ENCODE results near the gene PANX2.
A peak's percentile ranks its signal among the peaks of the same experiment; 100 is the strongest.

Gene PANX2

DNA sequence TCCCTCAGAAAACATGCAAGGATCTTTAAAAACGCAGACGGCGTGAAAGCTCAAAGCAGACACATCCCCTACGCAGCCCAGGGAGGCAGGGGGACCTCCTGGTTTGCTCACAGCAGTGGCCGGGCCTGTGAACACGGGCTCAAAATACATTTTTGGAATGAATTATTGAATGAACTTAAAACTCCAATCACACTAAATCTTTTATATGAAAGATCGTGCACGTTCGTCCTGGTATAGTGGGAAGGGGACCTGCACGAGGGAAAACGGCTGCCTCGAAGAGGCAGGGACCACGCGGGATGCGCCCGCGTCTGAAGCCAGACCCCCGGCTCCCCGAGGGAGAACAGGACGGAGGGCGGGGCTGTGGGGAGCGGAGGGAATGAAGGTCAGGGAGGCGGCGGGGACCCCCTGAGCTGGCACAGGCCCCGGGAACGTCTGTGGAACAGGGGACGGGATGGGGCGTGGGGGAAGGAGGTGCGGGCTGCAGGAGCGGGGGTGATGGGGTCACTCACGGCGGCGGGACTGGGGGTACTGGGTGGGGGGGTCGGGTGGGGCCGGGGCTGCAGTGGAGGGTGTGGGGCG, 1.3 kb upstream of the PANX2 start:
- no peak for TF ChIP-seq MYC (IDR thresholded peaks at IDR 0.05; ENCODE audit: low read depth, low read length)
- TF ChIP-seq, protein P1, sequence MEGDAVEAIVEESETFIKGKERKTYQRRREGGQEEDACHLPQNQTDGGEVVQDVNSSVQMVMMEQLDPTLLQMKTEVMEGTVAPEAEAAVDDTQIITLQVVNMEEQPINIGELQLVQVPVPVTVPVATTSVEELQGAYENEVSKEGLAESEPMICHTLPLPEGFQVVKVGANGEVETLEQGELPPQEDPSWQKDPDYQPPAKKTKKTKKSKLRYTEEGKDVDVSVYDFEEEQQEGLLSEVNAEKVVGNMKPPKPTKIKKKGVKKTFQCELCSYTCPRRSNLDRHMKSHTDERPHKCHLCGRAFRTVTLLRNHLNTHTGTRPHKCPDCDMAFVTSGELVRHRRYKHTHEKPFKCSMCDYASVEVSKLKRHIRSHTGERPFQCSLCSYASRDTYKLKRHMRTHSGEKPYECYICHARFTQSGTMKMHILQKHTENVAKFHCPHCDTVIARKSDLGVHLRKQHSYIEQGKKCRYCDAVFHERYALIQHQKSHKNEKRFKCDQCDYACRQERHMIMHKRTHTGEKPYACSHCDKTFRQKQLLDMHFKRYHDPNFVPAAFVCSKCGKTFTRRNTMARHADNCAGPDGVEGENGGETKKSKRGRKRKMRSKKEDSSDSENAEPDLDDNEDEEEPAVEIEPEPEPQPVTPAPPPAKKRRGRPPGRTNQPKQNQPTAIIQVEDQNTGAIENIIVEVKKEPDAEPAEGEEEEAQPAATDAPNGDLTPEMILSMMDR (IDR thresholded peaks at IDR 0.05; ENCODE audit: low read depth, low read length), result no peak
- TF ChIP-seq POLR2A (IDR thresholded peaks at IDR 0.05; ENCODE audit: extremely low read depth, insufficient read length), result no peak
- TF ChIP-seq, protein P2, sequence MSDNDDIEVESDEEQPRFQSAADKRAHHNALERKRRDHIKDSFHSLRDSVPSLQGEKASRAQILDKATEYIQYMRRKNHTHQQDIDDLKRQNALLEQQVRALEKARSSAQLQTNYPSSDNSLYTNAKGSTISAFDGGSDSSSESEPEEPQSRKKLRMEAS (IDR thresholded peaks at IDR 0.05; ENCODE audit: low read depth, low read length), result no peak
- no peak for DNase-seq (ENCODE audit: low read depth)
- no peak overlapping the region for H3K4me3 ChIP-seq (ENCODE audit: low read depth, low read length)

DNA sequence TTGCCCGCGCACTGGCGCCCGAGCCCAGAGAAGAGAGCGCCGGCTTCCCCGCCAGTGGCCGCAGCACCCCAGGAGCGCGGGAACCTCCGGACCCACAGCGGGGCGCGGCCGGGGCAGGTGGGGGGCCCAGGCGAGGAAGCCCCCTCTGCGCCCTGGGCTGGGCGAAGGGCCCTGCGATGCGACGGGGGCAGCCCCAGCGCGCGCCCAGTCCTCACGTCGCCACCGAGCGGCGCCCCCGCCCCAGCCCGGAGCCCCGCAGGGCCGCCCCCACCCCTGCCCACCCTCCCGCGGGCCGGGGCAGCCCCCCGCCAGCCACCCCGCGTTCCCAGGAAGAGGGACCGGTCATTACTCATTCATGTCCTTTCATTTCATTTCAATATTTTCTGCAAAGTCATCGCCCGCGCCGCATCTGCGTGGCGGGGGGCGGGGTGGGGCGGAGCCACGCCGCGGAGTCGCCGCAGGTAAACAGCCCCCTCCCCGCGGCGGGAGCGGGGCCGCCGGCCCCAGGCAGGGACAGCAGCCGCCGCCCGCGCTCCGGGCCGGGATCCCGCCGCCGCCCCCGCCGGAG, 673 bp upstream of the PANX2 start:
- TF ChIP-seq POLR2A (IDR thresholded peaks at IDR 0.05; ENCODE audit: extremely low read depth, insufficient read length) (no peak), MYC (IDR thresholded peaks at IDR 0.05; ENCODE audit: low read depth, low read length) (no peak)
- TF ChIP-seq, protein P2 (IDR thresholded peaks at IDR 0.05; ENCODE audit: low read depth, low read length), result no peak
- TF ChIP-seq, protein P1 (IDR thresholded peaks at IDR 0.05; ENCODE audit: low read depth, low read length), result no peak
- H3K4me3 ChIP-seq (ENCODE audit: low read depth, low read length), result no peak overlapping the region
- peak; percentile 62 for DNase-seq (ENCODE audit: low read depth)

DNA sequence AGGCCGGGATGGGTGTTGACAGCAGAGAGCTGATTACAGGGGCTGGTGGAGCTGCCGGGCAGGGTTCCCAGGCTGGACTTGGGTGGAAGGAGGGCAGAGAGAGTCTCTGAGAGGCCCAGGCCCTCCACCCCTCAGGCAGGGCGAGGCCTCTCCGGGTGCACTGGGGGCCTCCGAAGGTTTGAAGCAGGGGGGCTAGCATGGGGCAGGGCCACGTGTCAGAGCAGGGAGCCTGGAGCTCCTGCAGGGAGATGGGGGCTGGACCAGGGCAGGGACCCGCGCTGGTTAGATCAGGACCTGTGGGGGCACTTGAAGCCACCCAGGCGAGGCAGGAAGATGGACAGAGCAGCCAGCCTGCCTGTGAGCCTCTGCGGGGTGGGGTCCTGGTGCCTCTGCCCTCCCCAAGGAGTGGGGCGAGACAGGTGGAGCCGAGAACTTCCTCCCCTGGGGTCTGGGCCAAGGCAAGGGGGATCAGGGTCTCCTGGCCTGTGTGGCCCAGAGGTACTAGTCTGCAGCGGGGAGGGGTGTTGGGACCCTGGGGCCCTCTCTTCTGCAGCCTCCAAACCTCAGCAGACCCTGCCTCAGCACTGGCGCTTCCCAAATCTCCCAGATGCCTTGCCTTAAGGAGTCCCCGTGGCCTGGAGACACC, 911 bp downstream of the PANX2 start:
- DNase-seq (ENCODE audit: low read depth), result no peak
- no peak overlapping the region for H3K4me3 ChIP-seq (ENCODE audit: low read depth, low read length)
- no peak for TF ChIP-seq MYC (IDR thresholded peaks at IDR 0.05; ENCODE audit: low read depth, low read length)
- TF ChIP-seq, protein P1 (IDR thresholded peaks at IDR 0.05; ENCODE audit: low read depth, low read length), result no peak
- TF ChIP-seq, protein P2 (IDR thresholded peaks at IDR 0.05; ENCODE audit: low read depth, low read length), result no peak
- TF ChIP-seq POLR2A (IDR thresholded peaks at IDR 0.05; ENCODE audit: extremely low read depth, insufficient read length), result no peak

DNA sequence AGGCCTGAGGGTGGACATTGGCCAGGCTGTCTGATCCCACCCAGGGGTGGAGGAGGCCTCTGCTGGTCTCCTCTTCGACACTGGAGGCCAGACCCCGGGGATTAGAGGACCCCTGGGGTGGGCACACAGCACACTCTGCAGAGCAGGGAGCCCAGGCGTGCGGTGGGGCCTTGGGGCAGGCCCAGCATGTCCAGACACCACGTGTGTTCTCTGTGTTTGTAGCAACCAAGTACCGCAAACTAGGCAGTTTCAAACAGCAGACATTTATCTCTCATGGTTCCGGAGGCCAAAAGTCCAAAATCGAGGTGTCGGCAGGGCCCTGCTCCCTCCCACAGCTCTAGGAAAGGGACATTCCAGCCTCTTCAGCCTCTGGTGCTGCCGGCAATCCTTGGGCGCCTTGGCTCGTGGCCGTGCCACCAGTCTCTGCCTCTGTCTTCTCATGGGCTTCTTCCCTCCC, 1.5 kb downstream of the PANX2 start:
- TF ChIP-seq, protein P1 (IDR thresholded peaks at IDR 0.05; ENCODE audit: low read depth, low read length), result no peak
- TF ChIP-seq POLR2A (IDR thresholded peaks at IDR 0.05; ENCODE audit: extremely low read depth, insufficient read length) (no peak), MYC (IDR thresholded peaks at IDR 0.05; ENCODE audit: low read depth, low read length) (no peak)
- TF ChIP-seq, protein P2 (IDR thresholded peaks at IDR 0.05; ENCODE audit: low read depth, low read length), result no peak
- no peak overlapping the region for H3K4me3 ChIP-seq (ENCODE audit: low read depth, low read length)
- no peak for DNase-seq (ENCODE audit: low read depth)

GRCh38 chr22:50173311-50173982, 2.9 kb downstream of the PANX2 start:
- TF ChIP-seq, protein P2 (IDR thresholded peaks at IDR 0.05; ENCODE audit: low read depth, low read length), result no peak
- TF ChIP-seq, protein P1 (IDR thresholded peaks at IDR 0.05; ENCODE audit: low read depth, low read length), result no peak
- no peak for TF ChIP-seq MYC (IDR thresholded peaks at IDR 0.05; ENCODE audit: low read depth, low read length)
- no peak for TF ChIP-seq POLR2A (IDR thresholded peaks at IDR 0.05; ENCODE audit: extremely low read depth, insufficient read length)
- DNase-seq (ENCODE audit: low read depth), result peak; percentile 79
- H3K4me3 ChIP-seq (ENCODE audit: low read depth, low read length), result no peak overlapping the region
